K562 (cell line): Measurements from ENCODE around the gene RHEX. TPM values are rescaled to one million over a fixed set of nuclear protein-coding genes. Genes with fewer than 3 reads are reported as not detected.
A peak's percentile ranks its signal among the peaks of the same experiment; 100 is the strongest.

ENCODE experiments used
- ATF7 ChIP-seq: fragments of 450-650 bp; IDR thresholded peaks from 2 replicates; pipeline ENCODE4 v1.7.1; 2014; ENCODE audit warnings: mild to moderate bottlenecking, moderate library complexity
- CBFA2T2 ChIP-seq: fragments of 450-650 bp; conservative IDR thresholded peaks from 2 replicates; pipeline ENCODE4 v1.6.1; 2017; ENCODE audit warnings: mild to moderate bottlenecking
- CHD1 ChIP-seq: fragments of 200-600 bp; sonication (generic); IDR thresholded peaks from one replicate; pipeline ENCODE4 v1.6.1; 2012; ENCODE audit warnings: mild to moderate bottlenecking, moderate library complexity, low read length, inconsistent platforms
- FOSL1 ChIP-seq: fragments of 200-800 bp; sonication (Bioruptor generic); conservative IDR thresholded peaks from 2 replicates; pipeline ENCODE4 v1.6.1; 2016; ENCODE audit warnings: missing genetic modification characterization, missing compliant biosample characterization
- GABPB2 ChIP-seq: fragments of 250-450 bp; sonication (Bioruptor Pico); conservative IDR thresholded peaks from 2 replicates; pipeline ENCODE4 v1.5.1; 2021; ENCODE audit warnings: mild to moderate bottlenecking
- MEF2D ChIP-seq: conservative IDR thresholded peaks from 2 replicates; pipeline ENCODE4 v1.6.1; 2016; ENCODE audit warnings: low read depth, missing genetic modification characterization, missing compliant biosample characterization
- NBN ChIP-seq: fragments of 450-650 bp; IDR thresholded peaks from 2 replicates; pipeline ENCODE4 v1.6.1; 2016; ENCODE audit warnings: low read depth, mild to moderate bottlenecking
- NCOA1 ChIP-seq: fragments of 450-650 bp; IDR thresholded peaks from 2 replicates; pipeline ENCODE4 v1.6.1; 2016; ENCODE audit warnings: low read depth
- SMARCC2 ChIP-seq: fragments of 450-650 bp; IDR thresholded peaks from 2 replicates; pipeline ENCODE4 v1.6.1; 2017; ENCODE audit warnings: antibody characterized with exemption, moderate library complexity, mild to moderate bottlenecking, low read depth
- SMARCE1 ChIP-seq: fragments of 450-650 bp; IDR thresholded peaks from 2 replicates; pipeline ENCODE4 v1.7.1; 2016; ENCODE audit warnings: mild to moderate bottlenecking
- SOX6 ChIP-seq: fragments of 450-650 bp; IDR thresholded peaks from 2 replicates; pipeline ENCODE4 v1.6.1; 2014; ENCODE audit warnings: mild to moderate bottlenecking
- ZNF12 ChIP-seq: sonication (generic); formaldehyde crosslinking; IDR thresholded peaks from 2 replicates; pipeline ENCODE4 v1.4.0; 2020; ENCODE audit warnings: mild to moderate bottlenecking, missing genetic modification reagents
- ZNF197 ChIP-seq: fragments of 200-800 bp; sonication (Bioruptor generic); IDR thresholded peaks from 2 replicates; pipeline ENCODE4 v1.6.1; 2016; ENCODE audit warnings: low read depth, missing genetic modification characterization, missing compliant biosample characterization
- ZNF282 ChIP-seq: sonication (generic); formaldehyde crosslinking; IDR thresholded peaks from 2 replicates; pipeline ENCODE4 v1.8.1; 2023; ENCODE audit warnings: missing genetic modification reagents
- ZNF324 ChIP-seq: fragments of 250-450 bp; sonication (Bioruptor Pico); IDR thresholded peaks from 2 replicates; pipeline ENCODE4 v1.4.0; 2020; ENCODE audit warnings: mild to moderate bottlenecking
- ZNF444 ChIP-seq: fragments of 250-450 bp; sonication (Bioruptor Pico); IDR thresholded peaks from 2 replicates; pipeline ENCODE4 v1.4.0; 2020; ENCODE audit warnings: mild to moderate bottlenecking, moderate library complexity
- polyA plus RNA-seq, 8 experiments: library from polyadenylated mRNA; depleted of rRNA in 4 of 8; stranded (reverse) in 5 of 8; unstranded in 3 of 8; fragments of >200 nt; fragmentation: Nextera tagmentation in 2 of 8; fragmentation: Illumina TruSeq in 1 of 8; extraction: Ambion mirVana in 2 of 8; extraction: Trizol in 1 of 8; gene quantifications; 2 replicates each; pipeline versions ENCODE4 v1.2.1 to v1.2.3, GENCODE V29; 2011 to 2014; ENCODE audit warnings: inconsistent platforms in 1 of 8, missing spikeins in 1 of 8
- total RNA-seq, 7 experiments: library from RNA; depleted of rRNA in 6 of 7; stranded (reverse); fragments of >200 nt in 6 of 7; fragmentation: Illumina TruSeq in 2 of 7; extraction: Trizol in 2 of 7; gene quantifications; 2 replicates each; pipeline versions ENCODE4 v1.2.1 to v1.2.3, GENCODE V29; 2011 to 2021; ENCODE audit warnings: low replicate concordance in 1 of 7
- TF ChIP-seq, protein P1 (sequence below), 3 experiments: fragments of 200-800 bp in 1 of 3; sonication (Bioruptor generic) in 1 of 3; sonication (generic) in 1 of 3; formaldehyde crosslinking in 1 of 3; IDR thresholded peaks; 2 replicates each; pipeline versions ENCODE4 v1.6.1 to v1.8.0; 2016 to 2022; ENCODE audit warnings: mild to moderate bottlenecking in 2 of 3, missing compliant biosample characterization in 2 of 3, missing genetic modification characterization in 2 of 3, missing genetic modification reagents in 1 of 3
- TF ChIP-seq, protein P2 (sequence below), 2 experiments: fragments of 450-650 bp in 1 of 2; sonication (generic) in 1 of 2; formaldehyde crosslinking in 1 of 2; IDR thresholded peaks in 1 of 2; conservative IDR thresholded peaks in 1 of 2; 2 replicates each; pipeline versions ENCODE4 v1.6.1 to v1.8.1; 2016 to 2023; ENCODE audit warnings: mild to moderate bottlenecking in 2 of 2, moderate library complexity in 2 of 2, inconsistent platforms in 1 of 2, missing genetic modification reagents in 1 of 2
- TF ChIP-seq, protein P3 (sequence below): fragments of 450-650 bp; formaldehyde crosslinking; IDR thresholded peaks from 2 replicates; pipeline ENCODE4 v1.4.0; 2020; ENCODE audit warnings: mild to moderate bottlenecking, mixed read lengths
- TF ChIP-seq, protein P4 (sequence below): fragments of 450-650 bp; IDR thresholded peaks from 2 replicates; pipeline ENCODE4 v1.6.1; 2016
- TF ChIP-seq, protein P5 (sequence below): fragments of 450-650 bp; IDR thresholded peaks from 2 replicates; pipeline ENCODE4 v1.6.1; 2018; ENCODE audit not compliant: partially characterized antibody

Gene RHEX
- total and polyA plus RNA-seq, 9 of the 15 experiments (the other 6 are each of a cell fraction or from before 2014, with no cell fraction given): not detected

DNA sequence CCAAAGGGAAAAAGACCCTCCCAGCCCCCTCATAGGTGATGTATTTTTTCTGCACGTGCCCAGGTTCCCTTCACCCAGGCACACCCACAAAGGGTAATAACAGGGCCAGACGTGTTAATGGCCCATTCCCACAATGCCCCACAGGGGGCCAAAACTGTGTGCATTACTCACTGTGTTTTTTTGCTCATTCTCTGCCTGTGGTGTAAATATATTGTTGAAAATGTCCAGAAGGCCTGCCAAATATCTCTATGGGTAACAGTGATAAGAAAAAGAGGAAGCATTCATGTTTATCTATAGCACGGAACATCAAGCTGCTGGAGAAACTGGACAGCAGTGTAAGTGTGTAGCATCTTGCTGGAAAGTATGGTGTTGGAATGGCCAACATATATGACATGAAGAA lies 21.9 kb downstream of the RHEX start (continued):
- TF ChIP-seq, protein P1, sequence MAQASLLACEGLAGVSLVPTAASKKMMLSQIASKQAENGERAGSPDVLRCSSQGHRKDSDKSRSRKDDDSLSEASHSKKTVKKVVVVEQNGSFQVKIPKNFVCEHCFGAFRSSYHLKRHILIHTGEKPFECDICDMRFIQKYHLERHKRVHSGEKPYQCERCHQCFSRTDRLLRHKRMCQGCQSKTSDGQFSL (CRISPR knock-in tag; IDR thresholded peaks at IDR 0.05): no peak
- TF ChIP-seq, protein P1 (tag; IDR thresholded peaks at IDR 0.05): no peak
- TF ChIP-seq SOX6 (peak; percentile 89), NBN (peak; percentile 63; the same call in 1 of the 2 replicates), ZNF324 (CRISPR knock-in tag) (no peak), FOSL1 (tag) (peak; percentile 92), ATF7 (peak; percentile 54; the same call in 1 of the 2 replicates), SMARCE1 (peak; percentile 96; the same call in 1 of the 2 replicates), MEF2D (tag) (peak; percentile 75), ZNF444 (CRISPR knock-in tag) (no peak), NCOA1 (peak; percentile 47; the same call in 1 of the 2 replicates), ZNF197 (CRISPR knock-in tag) (peak; percentile 89), CHD1 (no peak), CBFA2T2 (peak; percentile 88), ZNF12 (no peak), GABPB2 (CRISPR knock-in tag) (no peak), ZNF282 (CRISPR knock-in tag) (no peak), SMARCC2 (peak; percentile 78; the same call in 1 of the 2 replicates)
- TF ChIP-seq, protein P2, sequence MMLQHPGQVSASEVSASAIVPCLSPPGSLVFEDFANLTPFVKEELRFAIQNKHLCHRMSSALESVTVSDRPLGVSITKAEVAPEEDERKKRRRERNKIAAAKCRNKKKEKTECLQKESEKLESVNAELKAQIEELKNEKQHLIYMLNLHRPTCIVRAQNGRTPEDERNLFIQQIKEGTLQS (IDR thresholded peaks at IDR 0.05): peak; percentile 14; the same call in 1 of the 2 replicates
- TF ChIP-seq, protein P2 (CRISPR knock-in tag; conservative IDR thresholded peaks at IDR 0.05): no peak; the same call in 1 of the 2 replicates
- TF ChIP-seq, protein P3, sequence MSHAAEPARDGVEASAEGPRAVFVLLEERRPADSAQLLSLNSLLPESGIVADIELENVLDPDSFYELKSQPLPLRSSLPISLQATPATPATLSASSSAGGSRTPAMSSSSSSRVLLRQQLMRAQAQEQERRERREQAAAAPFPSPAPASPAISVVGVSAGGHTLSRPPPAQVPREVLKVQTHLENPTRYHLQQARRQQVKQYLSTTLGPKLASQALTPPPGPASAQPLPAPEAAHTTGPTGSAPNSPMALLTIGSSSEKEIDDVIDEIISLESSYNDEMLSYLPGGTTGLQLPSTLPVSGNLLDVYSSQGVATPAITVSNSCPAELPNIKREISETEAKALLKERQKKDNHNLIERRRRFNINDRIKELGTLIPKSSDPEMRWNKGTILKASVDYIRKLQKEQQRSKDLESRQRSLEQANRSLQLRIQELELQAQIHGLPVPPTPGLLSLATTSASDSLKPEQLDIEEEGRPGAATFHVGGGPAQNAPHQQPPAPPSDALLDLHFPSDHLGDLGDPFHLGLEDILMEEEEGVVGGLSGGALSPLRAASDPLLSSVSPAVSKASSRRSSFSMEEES (CRISPR knock-in tag): no peak
- TF ChIP-seq, protein P4, sequence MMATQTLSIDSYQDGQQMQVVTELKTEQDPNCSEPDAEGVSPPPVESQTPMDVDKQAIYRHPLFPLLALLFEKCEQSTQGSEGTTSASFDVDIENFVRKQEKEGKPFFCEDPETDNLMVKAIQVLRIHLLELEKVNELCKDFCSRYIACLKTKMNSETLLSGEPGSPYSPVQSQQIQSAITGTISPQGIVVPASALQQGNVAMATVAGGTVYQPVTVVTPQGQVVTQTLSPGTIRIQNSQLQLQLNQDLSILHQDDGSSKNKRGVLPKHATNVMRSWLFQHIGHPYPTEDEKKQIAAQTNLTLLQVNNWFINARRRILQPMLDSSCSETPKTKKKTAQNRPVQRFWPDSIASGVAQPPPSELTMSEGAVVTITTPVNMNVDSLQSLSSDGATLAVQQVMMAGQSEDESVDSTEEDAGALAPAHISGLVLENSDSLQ: peak; percentile 68; the same call in 1 of the 2 replicates
- TF ChIP-seq, protein P5, sequence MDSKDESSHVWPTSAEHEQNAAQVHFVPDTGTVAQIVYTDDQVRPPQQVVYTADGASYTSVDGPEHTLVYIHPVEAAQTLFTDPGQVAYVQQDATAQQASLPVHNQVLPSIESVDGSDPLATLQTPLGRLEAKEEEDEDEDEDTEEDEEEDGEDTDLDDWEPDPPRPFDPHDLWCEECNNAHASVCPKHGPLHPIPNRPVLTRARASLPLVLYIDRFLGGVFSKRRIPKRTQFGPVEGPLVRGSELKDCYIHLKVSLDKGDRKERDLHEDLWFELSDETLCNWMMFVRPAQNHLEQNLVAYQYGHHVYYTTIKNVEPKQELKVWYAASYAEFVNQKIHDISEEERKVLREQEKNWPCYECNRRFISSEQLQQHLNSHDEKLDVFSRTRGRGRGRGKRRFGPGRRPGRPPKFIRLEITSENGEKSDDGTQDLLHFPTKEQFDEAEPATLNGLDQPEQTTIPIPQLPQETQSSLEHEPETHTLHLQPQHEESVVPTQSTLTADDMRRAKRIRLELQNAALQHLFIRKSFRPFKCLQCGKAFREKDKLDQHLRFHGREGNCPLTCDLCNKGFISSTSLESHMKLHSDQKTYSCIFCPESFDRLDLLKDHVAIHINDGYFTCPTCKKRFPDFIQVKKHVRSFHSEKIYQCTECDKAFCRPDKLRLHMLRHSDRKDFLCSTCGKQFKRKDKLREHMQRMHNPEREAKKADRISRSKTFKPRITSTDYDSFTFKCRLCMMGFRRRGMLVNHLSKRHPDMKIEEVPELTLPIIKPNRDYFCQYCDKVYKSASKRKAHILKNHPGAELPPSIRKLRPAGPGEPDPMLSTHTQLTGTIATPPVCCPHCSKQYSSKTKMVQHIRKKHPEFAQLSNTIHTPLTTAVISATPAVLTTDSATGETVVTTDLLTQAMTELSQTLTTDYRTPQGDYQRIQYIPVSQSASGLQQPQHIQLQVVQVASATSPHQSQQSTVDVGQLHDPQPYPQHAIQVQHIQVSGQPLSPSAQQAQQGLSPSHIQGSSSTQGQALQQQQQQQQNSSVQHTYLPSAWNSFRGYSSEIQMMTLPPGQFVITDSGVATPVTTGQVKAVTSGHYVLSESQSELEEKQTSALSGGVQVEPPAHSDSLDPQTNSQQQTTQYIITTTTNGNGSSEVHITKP: no peak
